ENCODE results near the gene RASEF.

The RASEF gene

GRCh38 chr9:83060556-83060955, 2.4 kb downstream of the RASEF start:
- no peak overlapping the region for H3K4me3 ChIP-seq (ENCODE audit: low read length)
- DNase-seq (ENCODE audit: low read depth, low spot score) = no peak

- DNase-seq (ENCODE audit: low read depth, low spot score) = no peak
These were observed 3.5 kb downstream of the RASEF start for GRCh38 chr9:83059417-83059816.

GRCh38 chr9:83056911-83057310, 6.0 kb downstream of the RASEF start:
- no peak for DNase-seq (ENCODE audit: low read depth, low spot score)
- H3K4me3 ChIP-seq (ENCODE audit: low read length) = no peak overlapping the region

More at GRCh38 chr9:83059417-83059816, 3.5 kb downstream of the RASEF start:
- H3K4me3 ChIP-seq (ENCODE audit: low read length) = no peak overlapping the region

GRCh38 chr9:83056174-83056573, 6.8 kb downstream of the RASEF start:
- no peak overlapping the region for H3K4me3 ChIP-seq (ENCODE audit: low read length)
- DNase-seq (ENCODE audit: low read depth, low spot score) = no peak

- no peak for DNase-seq (ENCODE audit: low read depth, low spot score)
These were observed 14.8 kb downstream of the RASEF start for GRCh38 chr9:83047839-83048775.

GRCh38 chr9:83043597-83043996, 19.3 kb downstream of the RASEF start:
- no peak overlapping the region for H3K4me3 ChIP-seq (ENCODE audit: low read length)
- no peak for DNase-seq (ENCODE audit: low read depth, low spot score)

More at GRCh38 chr9:83047839-83048775, 14.8 kb downstream of the RASEF start:
- H3K4me3 ChIP-seq (ENCODE audit: low read length) = no peak overlapping the region

GRCh38 chr9:83041771-83042170, 21.2 kb downstream of the RASEF start:
- DNase-seq (ENCODE audit: low read depth, low spot score) = no peak
- no peak overlapping the region for H3K4me3 ChIP-seq (ENCODE audit: low read length)

GRCh38 chr9:83039303-83039702, 23.6 kb downstream of the RASEF start:
- no peak for DNase-seq (ENCODE audit: low read depth, low spot score)
- no peak overlapping the region for H3K4me3 ChIP-seq (ENCODE audit: low read length)

- H3K4me3 ChIP-seq (ENCODE audit: low read length) = no peak overlapping the region
- DNase-seq (ENCODE audit: low read depth, low spot score) = no peak
These were observed 26.9 kb downstream of the RASEF start for GRCh38 chr9:83036043-83036442.

GRCh38 chr9:83035143-83035542, 27.8 kb downstream of the RASEF start:
- no peak for DNase-seq (ENCODE audit: low read depth, low spot score)
- H3K4me3 ChIP-seq (ENCODE audit: low read length) = no peak overlapping the region

GRCh38 chr9:83034587-83034986, 28.4 kb downstream of the RASEF start:
- no peak overlapping the region for H3K4me3 ChIP-seq (ENCODE audit: low read length)
- DNase-seq (ENCODE audit: low read depth, low spot score) = no peak

- no peak overlapping the region for H3K4me3 ChIP-seq (ENCODE audit: low read length)
- DNase-seq (ENCODE audit: low read depth, low spot score) = no peak
These were observed 28.9 kb downstream of the RASEF start for GRCh38 chr9:83034026-83034425.

- H3K4me3 ChIP-seq (ENCODE audit: low read length) = no peak overlapping the region
These were observed 30.8 kb downstream of the RASEF start for GRCh38 chr9:83032065-83032625.

GRCh38 chr9:83030391-83031107, 32.4 kb downstream of the RASEF start:
- no peak overlapping the region for H3K4me3 ChIP-seq (ENCODE audit: low read length)
- DNase-seq (ENCODE audit: low read depth, low spot score) = no peak

More at GRCh38 chr9:83032065-83032625, 30.8 kb downstream of the RASEF start:
- DNase-seq (ENCODE audit: low read depth, low spot score) = no peak

GRCh38 chr9:83029531-83030137, 33.3 kb downstream of the RASEF start:
- no peak for DNase-seq (ENCODE audit: low read depth, low spot score)
- H3K4me3 ChIP-seq (ENCODE audit: low read length) = no peak overlapping the region

- H3K4me3 ChIP-seq (ENCODE audit: low read length) = no peak overlapping the region
- DNase-seq (ENCODE audit: low read depth, low spot score) = no peak
These were observed 35.6 kb downstream of the RASEF start for GRCh38 chr9:83027153-83027891.

- no peak for DNase-seq (ENCODE audit: low read depth, low spot score)
- H3K4me3 ChIP-seq (ENCODE audit: low read length) = no peak overlapping the region
These were observed 38.3 kb downstream of the RASEF start for GRCh38 chr9:83024506-83025125.

- no peak for DNase-seq (ENCODE audit: low read depth, low spot score)
- no peak overlapping the region for H3K4me3 ChIP-seq (ENCODE audit: low read length)
These were observed 39.8 kb downstream of the RASEF start for GRCh38 chr9:83023151-83023550.

All from Jurkat, Clone E6-1 (cell line).